ENCODE measurements around the gene C9orf50.
"Not testable (repeated sequence)": the region's sequence is repeated elsewhere in the genome, so short reads cannot be mapped to it uniquely, and the experiment has no call there.

C9orf50 gene

DNA sequence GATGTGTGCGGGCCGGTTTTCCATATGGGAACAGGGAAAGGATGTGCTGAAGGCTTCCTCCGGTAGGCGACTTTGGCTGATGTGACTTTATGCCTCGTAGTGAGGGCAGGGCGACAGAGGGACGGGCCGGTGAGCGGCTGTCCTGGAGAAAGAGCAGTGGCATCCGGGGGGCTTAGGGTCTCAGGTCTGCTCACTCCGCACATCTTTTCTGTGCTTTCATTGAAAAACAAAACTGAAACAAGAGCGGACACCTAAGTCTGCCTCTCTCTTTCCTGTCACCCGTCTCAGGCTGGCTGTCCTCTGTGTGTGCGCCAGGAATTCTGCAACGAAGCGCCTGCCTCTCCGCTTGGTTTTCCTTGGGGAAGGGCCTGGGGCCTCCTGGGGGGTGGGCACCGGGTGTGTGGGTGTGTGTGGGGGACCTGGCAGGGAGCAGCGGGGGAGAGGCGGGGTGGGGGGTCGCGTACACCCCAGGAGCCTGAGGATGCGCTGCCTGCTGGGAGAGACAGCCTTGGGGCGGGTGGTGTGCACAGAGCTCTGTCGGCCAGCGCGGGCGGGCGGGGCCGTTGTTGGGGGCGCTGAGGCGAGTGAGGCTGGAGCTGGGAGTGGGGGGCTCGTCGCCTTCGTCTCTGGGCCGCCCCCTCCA, 44.0 kb upstream of the C9orf50 start:
- no peaks in the 10 kb centered on the region for H3K36me3 ChIP-seq
- H3K4me1 ChIP-seq = peaks cover 0 to 15% (median 9%) of the 10 kb centered on the region in 10 experiments; a peak in 14 of 20 replicates
- H3K4me2 ChIP-seq = 0 out of 22 replicates have a peak overlapping the region, but pooled peaks of 1 of the 11 experiments have one; percentile 26
- H3K27me3 ChIP-seq = peaks cover 29 to 70% (median 61%) of the 10 kb centered on the region in 11 experiments
- H4K20me1 ChIP-seq = no peaks in the 10 kb centered on the region
- H3K27ac ChIP-seq = no peak overlapping the region
- no peak overlapping the region for H3K4me3 ChIP-seq
- H3K9me3 ChIP-seq (replicated peaks in 1 of 11) = no peaks in the 10 kb centered on the region
- H3K9ac ChIP-seq = no peak overlapping the region
- TF ChIP-seq Cebpa-rat (IDR thresholded peaks at IDR 0.05) = no peak

- not testable (repeated sequence) for H3K4me3 ChIP-seq; H3K9me3 ChIP-seq (replicated peaks in 1 of 11); H4K20me1 ChIP-seq; H3K4me1 ChIP-seq; H3K27ac ChIP-seq; H3K9ac ChIP-seq; H3K36me3 ChIP-seq; H3K4me2 ChIP-seq
- peaks cover 20 to 48% (median 39%) of the 10 kb centered on the region in 11 experiments for H3K27me3 ChIP-seq
Observed at GRCh38 chr9:129662239-129662638, 41.3 kb upstream of the C9orf50 start.

DNA sequence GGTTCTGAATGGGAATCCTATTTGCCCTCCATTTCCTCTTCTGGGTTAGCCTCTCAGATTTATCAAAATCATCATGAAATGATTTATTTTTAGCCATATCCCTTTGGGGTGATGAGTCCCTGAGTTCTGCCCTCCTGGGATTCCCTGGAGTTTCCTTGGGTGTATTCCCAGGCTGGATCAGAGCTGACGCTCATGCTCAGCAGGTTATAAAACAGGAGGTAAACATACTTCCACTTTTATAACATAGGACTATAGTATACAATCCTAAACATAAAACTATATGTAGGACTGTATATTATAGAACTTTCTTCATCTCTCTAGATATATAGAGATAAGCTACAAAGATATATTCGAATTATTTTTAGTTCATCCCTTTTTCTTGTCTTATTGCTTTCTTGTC, 40.1 kb upstream of the C9orf50 start:
- no peak overlapping the region for H3K4me3 ChIP-seq
- no peak overlapping the region for H3K9ac ChIP-seq
- H3K9me3 ChIP-seq (replicated peaks in 1 of 11) = no peaks in the 10 kb centered on the region
- peaks cover 18 to 36% (median 28%) of the 10 kb centered on the region in 11 experiments for H3K27me3 ChIP-seq
- no peak for TF ChIP-seq Cebpa-rat (IDR thresholded peaks at IDR 0.05)
- no peak overlapping the region for H3K4me2 ChIP-seq
- peaks cover 0 to 5% (median 0%) of the 10 kb centered on the region in 10 experiments; a peak in 3 of 20 replicates for H3K4me1 ChIP-seq
- H4K20me1 ChIP-seq = no peaks in the 10 kb centered on the region
- H3K36me3 ChIP-seq = no peaks in the 10 kb centered on the region
- no peak overlapping the region for H3K27ac ChIP-seq

- Histone ChIP-seq H3K36me3 (no peaks in the 10 kb centered on the region), H3K9me3 (replicated peaks in 1 of 11) (no peaks in the 10 kb centered on the region), H4K20me1 (no peaks in the 10 kb centered on the region; a peak in 1 of 22 replicates), H3K27me3 (peaks cover 3 to 23% (median 10%) of the 10 kb centered on the region in 11 experiments; a peak in 13 of 22 replicates), H3K27ac (no peak overlapping the region), H3K9ac (no peak overlapping the region), H3K4me3 (no peak overlapping the region), H3K4me2 (no peak overlapping the region), H3K4me1 (peaks cover 15 to 26% (median 20%) of the 10 kb centered on the region in 10 experiments)
- no peak for TF ChIP-seq Cebpa-rat (IDR thresholded peaks at IDR 0.05)
Observed at GRCh38 chr9:129656795-129657390, 36.0 kb upstream of the C9orf50 start.

DNA sequence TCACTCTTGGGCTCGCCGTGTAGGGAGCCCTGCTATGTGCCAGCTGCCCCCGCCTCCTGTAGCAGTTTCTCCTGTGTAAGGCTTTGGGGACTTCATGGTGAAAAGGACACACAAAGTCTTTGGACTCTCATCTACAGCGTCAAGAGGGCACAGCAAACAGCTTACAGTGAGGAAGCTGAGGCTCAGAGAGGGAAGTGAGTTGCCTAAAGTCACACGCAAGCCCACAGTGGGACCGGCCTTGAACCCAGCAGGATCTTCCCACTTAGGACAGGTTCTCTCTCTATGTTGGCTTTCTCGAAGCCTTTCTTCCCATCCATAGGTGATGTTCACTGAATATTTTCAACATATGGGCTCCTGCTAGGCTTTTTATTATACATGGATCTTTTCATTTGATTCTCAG, 34.8 kb upstream of the C9orf50 start:
- Histone ChIP-seq H3K9ac (no peak overlapping the region), H3K4me2 (peak overlapping the region in 5 of 11 experiments; percentile 13 to 75 (median 69); a peak in 2 of 22 replicates), H3K4me1 (peaks cover 15 to 26% (median 20%) of the 10 kb centered on the region in 10 experiments), H3K27ac (no peak overlapping the region), H4K20me1 (no peaks in the 10 kb centered on the region; a peak in 1 of 22 replicates), H3K9me3 (replicated peaks in 1 of 11) (no peaks in the 10 kb centered on the region), H3K4me3 (no peak overlapping the region), H3K27me3 (peaks cover 3 to 23% (median 10%) of the 10 kb centered on the region in 11 experiments; a peak in 13 of 22 replicates), H3K36me3 (no peaks in the 10 kb centered on the region)
- no peak for TF ChIP-seq Cebpa-rat (IDR thresholded peaks at IDR 0.05)

GRCh38 chr9:129655154-129655553, 34.3 kb upstream of the C9orf50 start:
- Histone ChIP-seq H3K4me3 (no peak overlapping the region), H3K36me3 (no peaks in the 10 kb centered on the region), H3K9me3 (replicated peaks in 1 of 11) (no peaks in the 10 kb centered on the region), H3K4me2 (peak overlapping the region; percentile 39 to 79 (median 68); a peak in 18 of 22 replicates), H3K27ac (no peak overlapping the region), H4K20me1 (no peaks in the 10 kb centered on the region; a peak in 1 of 22 replicates), H3K4me1 (peaks cover 15 to 26% (median 20%) of the 10 kb centered on the region in 10 experiments), H3K27me3 (peaks cover 3 to 23% (median 10%) of the 10 kb centered on the region in 11 experiments; a peak in 13 of 22 replicates), H3K9ac (no peak overlapping the region; a peak in 2 of 22 replicates)
- no peak for TF ChIP-seq Cebpa-rat (IDR thresholded peaks at IDR 0.05)

DNA sequence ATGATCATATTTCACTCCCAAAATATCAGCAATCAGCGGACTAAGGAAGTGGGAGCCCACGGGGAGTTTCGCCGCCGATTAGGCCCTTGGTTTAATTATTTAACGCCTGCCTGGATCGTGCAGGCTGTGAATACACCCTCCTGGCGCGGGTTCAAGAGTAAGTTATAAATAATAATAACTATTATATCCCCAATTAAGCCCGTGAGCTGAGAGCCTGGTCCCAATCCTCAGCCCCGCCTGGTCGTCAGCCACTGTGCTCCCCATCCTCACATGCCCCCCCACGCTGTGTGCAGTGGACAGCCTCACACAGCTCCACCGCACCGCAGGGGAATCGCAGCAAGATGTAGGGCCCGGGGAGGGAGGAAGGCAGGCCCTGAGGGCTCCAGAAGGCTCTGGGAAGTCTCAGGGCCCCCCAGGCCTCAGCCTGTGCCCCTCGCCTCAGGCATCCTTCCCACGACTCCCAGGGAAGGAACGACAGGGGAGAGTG, 33.7 kb upstream of the C9orf50 start:
- no peaks in the 10 kb centered on the region for H3K36me3 ChIP-seq
- H3K9ac ChIP-seq = peak overlapping the region in 3 of 11 experiments; percentile 1 to 30 (median 9); a peak in 2 of 22 replicates
- H3K4me3 ChIP-seq = no peak overlapping the region
- no peak for TF ChIP-seq Cebpa-rat (IDR thresholded peaks at IDR 0.05)
- H3K27me3 ChIP-seq = peaks cover 3 to 23% (median 10%) of the 10 kb centered on the region in 11 experiments; a peak in 13 of 22 replicates
- H3K27ac ChIP-seq = no peak overlapping the region
- H3K4me2 ChIP-seq = peak overlapping the region; percentile 39 to 79 (median 68)
- peaks cover 15 to 26% (median 20%) of the 10 kb centered on the region in 10 experiments for H3K4me1 ChIP-seq
- no peaks in the 10 kb centered on the region for H3K9me3 ChIP-seq (replicated peaks in 1 of 11)
- no peaks in the 10 kb centered on the region; a peak in 1 of 22 replicates for H4K20me1 ChIP-seq

DNA sequence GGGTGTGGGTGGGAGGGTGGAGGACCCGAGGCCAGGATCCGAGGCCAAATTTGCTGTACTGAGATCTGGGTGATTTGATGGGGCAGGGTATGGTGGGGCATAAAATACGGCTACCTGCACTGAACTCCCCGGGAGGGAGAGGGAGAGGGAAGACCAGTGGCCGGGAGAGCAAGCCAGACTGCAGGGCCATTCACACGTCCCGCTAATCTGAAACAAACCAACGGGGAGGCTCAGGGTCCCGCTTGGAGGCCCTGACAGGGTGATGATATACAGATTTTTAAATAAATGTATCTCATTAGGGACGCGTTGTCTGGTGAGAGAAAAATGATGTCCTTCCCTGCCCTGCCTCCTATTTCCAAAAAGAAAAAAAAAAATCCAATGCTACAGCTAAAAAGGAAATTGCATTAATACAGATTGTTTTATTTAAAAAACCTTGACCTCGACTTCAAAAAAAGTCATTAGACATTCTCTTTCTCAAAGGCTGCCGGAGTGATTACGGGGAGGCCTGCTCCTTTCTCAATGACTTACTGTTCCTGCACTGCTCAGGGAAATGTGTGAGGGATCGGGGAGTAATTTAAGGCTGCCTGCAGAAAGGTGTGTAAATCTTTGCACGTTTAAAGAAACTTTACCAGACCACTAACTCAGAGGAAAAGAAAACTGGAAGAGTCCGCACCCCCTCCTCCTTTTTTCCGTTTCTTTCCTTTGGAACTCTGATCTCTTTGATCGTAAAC, 33.1 kb upstream of the C9orf50 start:
- no peaks in the 10 kb centered on the region for H3K36me3 ChIP-seq
- H3K9ac ChIP-seq = peak overlapping the region in 2 of 11 experiments; percentile 1 to 9; a peak in 1 of 22 replicates
- peaks cover 3 to 23% (median 10%) of the 10 kb centered on the region in 11 experiments; a peak in 13 of 22 replicates for H3K27me3 ChIP-seq
- no peak overlapping the region for H3K4me3 ChIP-seq
- peak overlapping the region; percentile 39 to 79 (median 68) for H3K4me2 ChIP-seq
- H4K20me1 ChIP-seq = no peaks in the 10 kb centered on the region; a peak in 1 of 22 replicates
- H3K4me1 ChIP-seq = peaks cover 15 to 26% (median 20%) of the 10 kb centered on the region in 10 experiments
- H3K9me3 ChIP-seq (replicated peaks in 1 of 11) = no peaks in the 10 kb centered on the region
- H3K27ac ChIP-seq = no peak overlapping the region
- no peak for TF ChIP-seq Cebpa-rat (IDR thresholded peaks at IDR 0.05)

All from BLaER1 treated with 17β-estradiol and CSF1 and Interleukin-3, amounts not matched to agents 10 nM and 100 nM (cell line).